ENCODE results near the gene SLPI.

SLPI gene

GRCh38 chr20:45269754-45270270, 15.4 kb upstream of the SLPI start:
- DNase-seq (ENCODE audit: low spot score): no peak

GRCh38 chr20:45269056-45269455, 14.7 kb upstream of the SLPI start:
- no peak for DNase-seq (ENCODE audit: low spot score)

- DNase-seq (ENCODE audit: low spot score): no peak
Observed at GRCh38 chr20:45268531-45268930, 14.2 kb upstream of the SLPI start.

GRCh38 chr20:45266977-45267376, 12.6 kb upstream of the SLPI start:
- DNase-seq (ENCODE audit: low spot score): no peak

- no peak for DNase-seq (ENCODE audit: low spot score)
Observed at GRCh38 chr20:45263556-45264266, 9.3 kb upstream of the SLPI start.

GRCh38 chr20:45258664-45259063, 4.3 kb upstream of the SLPI start:
- DNase-seq (ENCODE audit: low spot score): no peak

GRCh38 chr20:45258259-45258658, 3.9 kb upstream of the SLPI start:
- DNase-seq (ENCODE audit: low spot score): no peak

GRCh38 chr20:45257711-45258110, 3.3 kb upstream of the SLPI start:
- DNase-seq (ENCODE audit: low spot score): no peak

- DNase-seq (ENCODE audit: low spot score): no peak
Observed at GRCh38 chr20:45257161-45257560, 2.8 kb upstream of the SLPI start.

GRCh38 chr20:45253261-45253660, 1.1 kb downstream of the SLPI start:
- no peak for DNase-seq (ENCODE audit: low spot score)

GRCh38 chr20:45251884-45252560, 2.3 kb downstream of the SLPI start:
- no peak for DNase-seq (ENCODE audit: low spot score)

- no peak for DNase-seq (ENCODE audit: low spot score)
Observed at GRCh38 chr20:45248609-45249008, 5.8 kb downstream of the SLPI start.

GRCh38 chr20:45247865-45248264, 6.5 kb downstream of the SLPI start:
- no peak for DNase-seq (ENCODE audit: low spot score)

- no peak for DNase-seq (ENCODE audit: low spot score)
Observed at GRCh38 chr20:45246109-45246508, 8.3 kb downstream of the SLPI start.

- no peak for DNase-seq (ENCODE audit: low spot score)
Observed at GRCh38 chr20:45238139-45238538, 16.2 kb downstream of the SLPI start.

- DNase-seq (ENCODE audit: low spot score): no peak
Observed at GRCh38 chr20:45235995-45236394, 18.4 kb downstream of the SLPI start.

GRCh38 chr20:45230631-45231030, 23.7 kb downstream of the SLPI start:
- DNase-seq (ENCODE audit: low spot score): no peak

GRCh38 chr20:45229264-45230056, 24.9 kb downstream of the SLPI start:
- no peak for DNase-seq (ENCODE audit: low spot score)

GRCh38 chr20:45226287-45226686, 28.1 kb downstream of the SLPI start:
- no peak for DNase-seq (ENCODE audit: low spot score)

GRCh38 chr20:45223136-45223535, 31.2 kb downstream of the SLPI start:
- DNase-seq (ENCODE audit: low spot score): no peak

GRCh38 chr20:45221076-45221475, 33.3 kb downstream of the SLPI start, which contains the start of gene SEMG2:
SEMG2 (plus strand) TSS chr20:45221373; CDS start chr20:45221390, 17 bp downstream.
- DNase-seq (ENCODE audit: low spot score): no peak

GRCh38 chr20:45218636-45219035, 35.7 kb downstream of the SLPI start:
- DNase-seq (ENCODE audit: low spot score): no peak

GRCh38 chr20:45218124-45218523, 36.2 kb downstream of the SLPI start:
- no peak for DNase-seq (ENCODE audit: low spot score)

Measured in CD4-positive, alpha-beta T cell treated with Interleukin-2 at 100 ng/mL for 4 hours (primary cell).